ENCODE results near the gene FECH. TPM values are rescaled to one million over a fixed set of nuclear protein-coding genes. Genes with fewer than 3 reads are reported as not detected.

FECH gene
- total and polyA plus RNA-seq, 9 of the 15 experiments (the other 6 are each of a cell fraction or from before 2014, with no cell fraction given) = 19.8 to 170 (median 56.8) TPM

DNA sequence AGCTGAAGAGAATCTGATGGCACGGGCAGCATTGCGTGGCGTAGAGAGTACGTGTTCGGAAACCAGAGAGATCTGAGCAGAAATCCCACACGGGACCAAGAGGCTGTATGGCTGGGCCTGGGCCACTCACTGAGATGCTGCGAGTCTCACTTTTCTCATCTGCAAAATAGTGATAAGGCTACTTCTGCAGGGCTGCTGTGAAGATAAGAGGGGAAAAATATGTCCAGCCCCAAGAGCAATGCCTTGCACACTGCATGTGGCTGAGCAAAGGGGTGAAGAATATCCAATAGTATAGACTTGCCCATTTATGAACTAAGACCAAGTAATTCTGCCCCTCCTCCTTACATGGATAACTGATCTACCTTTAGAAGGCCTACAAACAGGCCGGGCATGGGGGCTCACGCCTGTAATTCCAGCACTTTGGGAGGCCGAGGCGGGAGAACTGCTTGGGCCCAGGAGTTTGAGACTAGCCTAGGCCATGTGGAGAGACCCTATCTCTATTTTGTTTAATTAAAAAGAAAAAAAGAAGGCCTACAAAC, 3.1 kb downstream of the FECH start (continued):
- TF ChIP-seq, protein P1, sequence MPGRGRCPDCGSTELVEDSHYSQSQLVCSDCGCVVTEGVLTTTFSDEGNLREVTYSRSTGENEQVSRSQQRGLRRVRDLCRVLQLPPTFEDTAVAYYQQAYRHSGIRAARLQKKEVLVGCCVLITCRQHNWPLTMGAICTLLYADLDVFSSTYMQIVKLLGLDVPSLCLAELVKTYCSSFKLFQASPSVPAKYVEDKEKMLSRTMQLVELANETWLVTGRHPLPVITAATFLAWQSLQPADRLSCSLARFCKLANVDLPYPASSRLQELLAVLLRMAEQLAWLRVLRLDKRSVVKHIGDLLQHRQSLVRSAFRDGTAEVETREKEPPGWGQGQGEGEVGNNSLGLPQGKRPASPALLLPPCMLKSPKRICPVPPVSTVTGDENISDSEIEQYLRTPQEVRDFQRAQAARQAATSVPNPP (IDR thresholded peaks at IDR 0.05; ENCODE audit: borderline replicate concordance, insufficient read depth, insufficient read length) = no peak
- no peak for TF ChIP-seq MAFK (IDR thresholded peaks at IDR 0.05; ENCODE audit: low read length)
- peak; percentile 68 for TF ChIP-seq EP400 (IDR thresholded peaks at IDR 0.05)
- TF ChIP-seq, protein P2, sequence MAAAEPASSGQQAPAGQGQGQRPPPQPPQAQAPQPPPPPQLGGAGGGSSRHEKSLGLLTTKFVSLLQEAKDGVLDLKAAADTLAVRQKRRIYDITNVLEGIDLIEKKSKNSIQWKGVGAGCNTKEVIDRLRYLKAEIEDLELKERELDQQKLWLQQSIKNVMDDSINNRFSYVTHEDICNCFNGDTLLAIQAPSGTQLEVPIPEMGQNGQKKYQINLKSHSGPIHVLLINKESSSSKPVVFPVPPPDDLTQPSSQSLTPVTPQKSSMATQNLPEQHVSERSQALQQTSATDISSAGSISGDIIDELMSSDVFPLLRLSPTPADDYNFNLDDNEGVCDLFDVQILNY (CRISPR knock-in tag; IDR thresholded peaks at IDR 0.05) = no peak
- TF ChIP-seq SRSF3 (IDR thresholded peaks at IDR 0.05; ENCODE audit: insufficient read depth, low read length) = no peak
- TF ChIP-seq, protein P3, sequence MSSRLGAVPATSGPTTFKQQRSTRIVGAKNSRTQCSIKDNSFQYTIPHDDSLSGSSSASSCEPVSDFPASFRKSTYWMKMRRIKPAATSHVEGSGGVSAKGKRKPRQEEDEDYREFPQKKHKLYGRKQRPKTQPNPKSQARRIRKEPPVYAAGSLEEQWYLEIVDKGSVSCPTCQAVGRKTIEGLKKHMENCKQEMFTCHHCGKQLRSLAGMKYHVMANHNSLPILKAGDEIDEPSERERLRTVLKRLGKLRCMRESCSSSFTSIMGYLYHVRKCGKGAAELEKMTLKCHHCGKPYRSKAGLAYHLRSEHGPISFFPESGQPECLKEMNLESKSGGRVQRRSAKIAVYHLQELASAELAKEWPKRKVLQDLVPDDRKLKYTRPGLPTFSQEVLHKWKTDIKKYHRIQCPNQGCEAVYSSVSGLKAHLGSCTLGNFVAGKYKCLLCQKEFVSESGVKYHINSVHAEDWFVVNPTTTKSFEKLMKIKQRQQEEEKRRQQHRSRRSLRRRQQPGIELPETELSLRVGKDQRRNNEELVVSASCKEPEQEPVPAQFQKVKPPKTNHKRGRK (tag; IDR thresholded peaks at IDR 0.05) = no peak
- peak; percentile 76 for TF ChIP-seq NBN (IDR thresholded peaks at IDR 0.05; ENCODE audit: low read depth)
- TF ChIP-seq MTA1 (IDR thresholded peaks at IDR 0.05; ENCODE audit: borderline replicate concordance) = peak; percentile 47; the same call in 1 of the 2 replicates
- no peak for TF ChIP-seq SP2 (IDR thresholded peaks at IDR 0.05; ENCODE audit: extremely low read depth, low read depth, low read length, poor library complexity, severe bottlenecking)
- no peak for TF ChIP-seq ZC3H8 (IDR thresholded peaks at IDR 0.05)
- TF ChIP-seq GTF2A2 (tag; IDR thresholded peaks at IDR 0.05) = no peak
- TF ChIP-seq CCNT2 (IDR thresholded peaks at IDR 0.05; ENCODE audit: borderline replicate concordance, extremely low read depth, insufficient read length, low read depth, low read length) = peak; percentile 85
- TF ChIP-seq HMG20A (CRISPR knock-in tag; conservative IDR thresholded peaks at IDR 0.05) = no peak
- TF ChIP-seq ZC3H4 (CRISPR knock-in tag; IDR thresholded peaks at IDR 0.05; ENCODE audit: borderline replicate concordance) = no peak
- TF ChIP-seq CBX2 (IDR thresholded peaks at IDR 0.05; ENCODE audit: insufficient read depth, low read length, poor library complexity, severe bottlenecking) = no peak
- TF ChIP-seq BDP1 (IDR thresholded peaks at IDR 0.05; ENCODE audit: insufficient read depth, insufficient read length) = no peak
- TF ChIP-seq JUN (IDR thresholded peaks at IDR 0.05; ENCODE audit: borderline replicate concordance, low read depth, low read length) = no peak; the same call in 1 of the 2 replicates
- TF ChIP-seq JUN (CRISPR knock-in tag; IDR thresholded peaks at IDR 0.05; ENCODE audit: borderline replicate concordance) = no peak
- peak; percentile 89 for TF ChIP-seq SOX6 (IDR thresholded peaks at IDR 0.05)
- TF ChIP-seq CCAR2 (IDR thresholded peaks at IDR 0.05; ENCODE audit: low read depth, low read length) = no peak
- no peak for TF ChIP-seq TAF15 (IDR thresholded peaks at IDR 0.05; ENCODE audit: low read depth, low read length)
- TF ChIP-seq FUS (optimal IDR thresholded peaks at IDR 0.05; ENCODE audit: low read depth, low read length) = no peak
- TF ChIP-seq, protein P4, sequence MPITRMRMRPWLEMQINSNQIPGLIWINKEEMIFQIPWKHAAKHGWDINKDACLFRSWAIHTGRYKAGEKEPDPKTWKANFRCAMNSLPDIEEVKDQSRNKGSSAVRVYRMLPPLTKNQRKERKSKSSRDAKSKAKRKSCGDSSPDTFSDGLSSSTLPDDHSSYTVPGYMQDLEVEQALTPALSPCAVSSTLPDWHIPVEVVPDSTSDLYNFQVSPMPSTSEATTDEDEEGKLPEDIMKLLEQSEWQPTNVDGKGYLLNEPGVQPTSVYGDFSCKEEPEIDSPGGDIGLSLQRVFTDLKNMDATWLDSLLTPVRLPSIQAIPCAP (CRISPR knock-in tag; IDR thresholded peaks at IDR 0.05; ENCODE audit: borderline replicate concordance) = no peak
